Thyroid gland (tissue), 4 donors: ENCODE measurements around the gene C1orf210.

Experiments
- POLR2A ChIP-seq, 2 donors: fragments of 450-650 bp; IDR thresholded peaks; one replicate each; pipeline ENCODE4 v1.6.1; 2017; ENCODE audit warnings: antibody characterized with exemption in 2 of 2, mild to moderate bottlenecking in 2 of 2, moderate library complexity in 1 of 2
- TF ChIP-seq, protein P1 (sequence below), 6 experiments: fragments of 200-600 bp in 3 of 6; fragments of 450-650 bp in 3 of 6; sonication (generic) in 3 of 6; IDR thresholded peaks; one replicate each; pipeline ENCODE4 v1.5.1; 2016 to 2019; ENCODE audit warnings: antibody characterized with exemption in 6 of 6, mild to moderate bottlenecking in 2 of 6, inconsistent platforms in 1 of 6, moderate library complexity in 1 of 6

DNA sequence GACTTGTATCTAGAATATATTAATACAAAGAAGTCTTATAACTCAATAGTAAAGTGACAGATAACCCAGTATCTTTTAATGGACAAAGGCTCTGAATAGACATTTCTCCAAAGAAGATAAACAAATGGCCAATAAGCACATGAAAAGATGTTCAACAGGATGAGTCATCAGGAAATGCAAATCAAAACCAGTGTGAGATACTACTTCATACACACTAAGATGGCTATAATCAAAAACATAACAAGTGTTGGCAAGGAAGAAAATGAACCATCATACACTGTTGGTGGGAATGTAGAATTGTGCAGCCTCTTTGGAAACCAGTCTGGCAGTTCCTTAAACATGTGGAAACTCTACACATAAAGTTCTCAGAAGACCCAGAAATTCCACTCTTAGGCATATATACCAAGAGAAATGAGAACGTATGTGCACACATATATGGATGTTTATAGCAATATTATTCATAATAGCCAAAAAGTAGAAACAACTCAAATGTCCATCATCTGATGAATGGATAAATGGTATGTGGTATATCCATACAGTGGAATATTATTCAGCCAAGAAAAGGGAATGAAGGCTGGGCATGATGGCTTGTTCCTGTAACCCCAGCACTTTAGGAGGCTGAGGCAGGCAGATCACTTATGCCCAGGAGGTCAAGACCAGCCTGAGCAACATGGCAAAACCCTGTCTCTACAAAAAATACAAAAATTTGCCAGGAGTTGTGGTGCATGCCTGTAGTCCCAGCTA is 42.3 kb upstream of the C1orf210 start:
- TF ChIP-seq, protein P1, sequence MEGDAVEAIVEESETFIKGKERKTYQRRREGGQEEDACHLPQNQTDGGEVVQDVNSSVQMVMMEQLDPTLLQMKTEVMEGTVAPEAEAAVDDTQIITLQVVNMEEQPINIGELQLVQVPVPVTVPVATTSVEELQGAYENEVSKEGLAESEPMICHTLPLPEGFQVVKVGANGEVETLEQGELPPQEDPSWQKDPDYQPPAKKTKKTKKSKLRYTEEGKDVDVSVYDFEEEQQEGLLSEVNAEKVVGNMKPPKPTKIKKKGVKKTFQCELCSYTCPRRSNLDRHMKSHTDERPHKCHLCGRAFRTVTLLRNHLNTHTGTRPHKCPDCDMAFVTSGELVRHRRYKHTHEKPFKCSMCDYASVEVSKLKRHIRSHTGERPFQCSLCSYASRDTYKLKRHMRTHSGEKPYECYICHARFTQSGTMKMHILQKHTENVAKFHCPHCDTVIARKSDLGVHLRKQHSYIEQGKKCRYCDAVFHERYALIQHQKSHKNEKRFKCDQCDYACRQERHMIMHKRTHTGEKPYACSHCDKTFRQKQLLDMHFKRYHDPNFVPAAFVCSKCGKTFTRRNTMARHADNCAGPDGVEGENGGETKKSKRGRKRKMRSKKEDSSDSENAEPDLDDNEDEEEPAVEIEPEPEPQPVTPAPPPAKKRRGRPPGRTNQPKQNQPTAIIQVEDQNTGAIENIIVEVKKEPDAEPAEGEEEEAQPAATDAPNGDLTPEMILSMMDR (IDR thresholded peaks at IDR 0.05) = no peak
- TF ChIP-seq POLR2A (IDR thresholded peaks at IDR 0.05) = no peak
